ENCODE data around the gene LEO1.

DNA sequence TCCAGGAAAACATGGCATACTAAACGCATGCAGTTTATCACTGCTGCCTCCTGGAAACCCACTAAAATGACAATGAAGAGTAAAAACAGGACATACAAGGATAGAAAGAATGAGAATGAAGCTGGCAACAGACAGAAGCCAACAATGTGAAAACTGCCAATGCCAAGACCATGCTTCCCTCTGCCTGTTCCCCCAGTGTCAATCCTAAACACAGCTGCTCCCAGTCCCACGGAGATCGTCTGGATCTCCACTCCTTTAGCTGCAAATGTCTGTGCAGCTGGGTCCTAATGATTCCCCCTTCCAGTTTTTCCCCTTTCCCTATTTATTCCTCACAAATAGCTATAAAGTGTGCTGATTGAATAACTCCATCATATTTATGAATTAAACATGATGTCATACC is 16.1 kb downstream of the LEO1 start:
- TF ChIP-seq, protein P1, sequence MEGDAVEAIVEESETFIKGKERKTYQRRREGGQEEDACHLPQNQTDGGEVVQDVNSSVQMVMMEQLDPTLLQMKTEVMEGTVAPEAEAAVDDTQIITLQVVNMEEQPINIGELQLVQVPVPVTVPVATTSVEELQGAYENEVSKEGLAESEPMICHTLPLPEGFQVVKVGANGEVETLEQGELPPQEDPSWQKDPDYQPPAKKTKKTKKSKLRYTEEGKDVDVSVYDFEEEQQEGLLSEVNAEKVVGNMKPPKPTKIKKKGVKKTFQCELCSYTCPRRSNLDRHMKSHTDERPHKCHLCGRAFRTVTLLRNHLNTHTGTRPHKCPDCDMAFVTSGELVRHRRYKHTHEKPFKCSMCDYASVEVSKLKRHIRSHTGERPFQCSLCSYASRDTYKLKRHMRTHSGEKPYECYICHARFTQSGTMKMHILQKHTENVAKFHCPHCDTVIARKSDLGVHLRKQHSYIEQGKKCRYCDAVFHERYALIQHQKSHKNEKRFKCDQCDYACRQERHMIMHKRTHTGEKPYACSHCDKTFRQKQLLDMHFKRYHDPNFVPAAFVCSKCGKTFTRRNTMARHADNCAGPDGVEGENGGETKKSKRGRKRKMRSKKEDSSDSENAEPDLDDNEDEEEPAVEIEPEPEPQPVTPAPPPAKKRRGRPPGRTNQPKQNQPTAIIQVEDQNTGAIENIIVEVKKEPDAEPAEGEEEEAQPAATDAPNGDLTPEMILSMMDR (IDR thresholded peaks at IDR 0.05; ENCODE audit: low read depth, low read length, poor library complexity, severe bottlenecking) = no peak
- no peak for TF ChIP-seq EZH2phosphoT487 (IDR thresholded peaks at IDR 0.05; ENCODE audit: borderline replicate concordance, low read length)

Measured in DOHH2 (cell line).